Hindlimb muscle (tissue), 1 donor: ENCODE measurements around the gene RXRA. TPM values are rescaled to one million over a fixed set of nuclear protein-coding genes. Genes with fewer than 3 reads are reported as not detected.

ENCODE experiments used
- DNase-seq: peaks from one replicate; pipeline ENCODE4 v3.0.0-alpha.2; 2013
- polyA plus RNA-seq: library from polyadenylated mRNA; unstranded; fragments of 120-200 nt; gene quantifications from one replicate; pipeline ENCODE4 v1.2.1, GENCODE V29; 2013; ENCODE audit not compliant: insufficient read length

RXRA gene
- polyA plus RNA-seq, 1 donor = 38.0 TPM

DNA sequence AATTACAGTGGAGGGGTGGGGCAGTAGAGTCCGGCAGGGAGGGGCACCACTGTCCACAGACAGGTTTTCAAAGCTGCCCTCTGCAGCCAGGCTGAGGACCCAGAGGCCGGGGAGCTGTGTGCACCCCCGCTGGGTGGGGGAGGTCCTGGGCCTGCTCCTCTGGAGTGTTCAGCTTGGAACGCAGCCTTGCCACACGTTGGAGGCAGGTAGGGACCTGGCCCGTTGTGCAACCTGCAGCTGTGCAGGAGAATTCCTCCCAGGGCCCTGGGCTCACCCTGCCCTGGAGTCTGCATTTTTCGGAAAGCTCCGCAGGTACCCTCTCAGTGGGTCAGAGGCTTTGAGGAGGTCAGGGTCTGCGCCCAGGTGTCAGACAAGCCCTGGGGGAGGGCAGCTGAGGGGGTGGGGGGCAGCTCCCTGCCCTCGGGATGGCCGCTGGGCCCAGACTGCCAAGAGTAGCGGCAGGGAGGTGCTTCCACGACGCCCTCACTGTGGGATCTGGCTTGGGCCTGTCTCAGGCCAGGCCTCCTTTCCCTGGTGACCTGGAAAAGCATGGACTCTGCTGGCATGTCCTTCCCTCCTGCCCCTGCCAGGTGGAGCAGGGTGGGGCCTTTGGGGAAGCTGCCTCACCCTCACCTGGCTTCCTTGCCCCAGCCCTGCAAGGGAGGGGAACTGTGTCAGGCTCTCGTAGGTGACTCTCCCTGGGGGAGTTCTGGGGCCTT, 29.5 kb downstream of the RXRA start:
- DNase-seq = no peak

- no peak for DNase-seq
Observed at GRCh38 chr9:134356496-134357470, 30.5 kb downstream of the RXRA start.

DNA sequence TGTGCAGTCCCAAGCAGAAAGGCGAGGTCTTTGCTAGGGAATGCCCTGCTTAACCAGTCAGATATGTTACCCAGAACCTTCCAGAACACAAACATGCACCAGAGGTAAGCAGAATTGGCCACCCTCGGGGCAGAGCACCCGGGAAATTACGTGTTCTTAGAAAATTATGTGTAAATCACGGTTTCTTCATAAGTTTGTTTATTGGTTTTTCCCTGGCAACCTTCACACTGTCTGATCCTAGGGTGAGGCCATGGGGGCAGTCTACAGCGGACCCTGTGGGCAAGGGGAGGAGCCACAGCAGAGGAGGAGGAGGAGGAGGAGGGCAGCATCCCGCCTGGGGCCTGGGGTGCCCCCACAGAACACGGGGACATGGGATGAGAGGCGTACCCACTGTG, 31.4 kb downstream of the RXRA start:
- DNase-seq = no peak

DNA sequence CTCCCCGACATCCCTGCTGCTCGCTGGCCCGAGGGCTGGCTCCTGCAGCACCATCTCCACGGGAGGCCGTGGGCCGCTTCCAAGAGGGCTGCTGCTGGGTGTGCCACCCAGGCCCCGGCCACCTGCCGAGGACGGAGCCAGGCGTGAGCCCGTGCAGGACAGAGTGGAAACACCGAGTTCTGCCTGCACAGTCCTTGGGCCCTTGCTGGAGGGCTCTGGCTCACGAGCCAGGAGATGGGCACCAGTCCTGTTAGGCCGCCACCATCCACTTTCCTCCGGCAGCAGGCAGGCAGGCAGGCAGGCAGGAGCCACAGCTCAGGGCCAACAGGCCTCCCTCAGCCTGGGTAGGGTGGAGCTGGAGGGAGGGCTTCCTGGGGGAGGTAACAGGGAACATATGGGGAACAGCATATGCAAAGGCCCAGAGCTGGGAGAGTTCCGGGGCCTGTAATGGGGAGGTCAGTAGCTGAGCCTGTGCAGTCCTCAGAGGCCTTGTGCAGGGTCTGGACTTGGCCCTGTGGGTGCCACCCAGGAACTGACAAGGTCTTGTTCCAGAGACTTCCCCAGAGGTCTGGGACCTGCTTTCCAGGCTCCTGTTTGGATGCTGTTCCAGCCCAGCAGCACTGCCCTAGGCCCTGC, 31.9 kb downstream of the RXRA start:
- no peak for DNase-seq

DNA sequence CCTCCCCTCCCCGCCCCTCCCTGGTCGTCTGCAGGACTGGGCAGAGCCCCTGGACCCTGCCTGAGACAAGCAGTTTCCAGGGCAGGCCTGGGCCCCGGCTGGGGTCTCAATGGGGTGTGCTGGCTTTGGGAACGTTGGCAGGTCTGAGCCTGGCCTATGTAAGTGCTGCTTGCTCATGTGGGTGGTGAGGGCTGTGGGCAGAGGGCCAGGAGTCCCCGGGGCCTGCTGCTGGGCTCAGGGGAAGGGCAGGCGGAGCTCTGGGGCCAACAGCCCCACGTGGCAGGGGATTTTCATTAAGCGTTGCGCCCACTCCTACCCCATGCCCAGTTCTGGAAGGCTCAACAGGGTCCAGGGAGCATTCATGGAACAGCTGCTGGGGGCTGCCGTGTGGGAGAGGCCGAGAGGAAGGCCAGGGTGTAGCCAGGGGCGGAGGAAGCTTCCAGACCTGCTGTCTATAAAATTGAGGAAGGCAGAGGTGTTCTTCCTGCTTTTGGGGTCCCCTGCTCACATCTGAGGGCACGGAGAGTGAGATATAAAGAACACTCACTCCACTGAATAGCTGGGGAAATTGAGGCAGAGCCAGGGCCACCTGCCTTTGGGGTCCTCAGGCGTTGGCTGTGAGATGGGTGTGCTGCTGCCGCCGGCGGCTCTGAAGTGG, 32.5 kb downstream of the RXRA start:
- DNase-seq = no peak

GRCh38 chr9:134359493-134360179, 33.4 kb downstream of the RXRA start:
- no peak for DNase-seq

DNA sequence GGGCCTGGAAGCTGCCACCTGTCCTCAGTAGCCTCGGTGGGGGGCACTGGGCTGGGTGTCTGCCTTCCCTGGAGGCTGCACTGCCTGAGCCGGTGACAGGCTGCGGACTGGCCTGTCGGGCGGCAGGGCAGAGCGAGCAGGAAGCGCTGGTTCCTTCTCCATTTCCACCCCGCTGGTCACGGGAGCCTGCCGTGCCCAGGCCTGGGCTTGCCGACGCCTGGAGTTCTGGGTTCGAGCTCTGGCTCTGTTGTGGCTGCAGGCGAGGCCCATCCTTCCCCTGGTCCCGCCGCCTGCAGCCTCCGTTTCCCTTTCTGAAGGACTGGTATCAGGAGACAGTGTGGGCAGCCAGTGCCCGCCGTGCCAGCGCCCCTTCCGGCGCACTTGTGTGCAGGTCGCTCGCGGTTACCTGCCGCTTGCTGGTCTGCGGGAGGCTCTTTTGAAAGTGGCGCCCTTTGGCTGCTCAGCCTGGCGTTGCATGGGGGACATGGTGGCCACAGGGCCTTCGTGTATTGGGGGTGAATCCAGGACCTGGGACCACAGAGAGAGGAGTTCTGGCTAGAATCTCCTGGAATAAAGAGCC, 34.0 kb downstream of the RXRA start:
- no peak for DNase-seq

DNA sequence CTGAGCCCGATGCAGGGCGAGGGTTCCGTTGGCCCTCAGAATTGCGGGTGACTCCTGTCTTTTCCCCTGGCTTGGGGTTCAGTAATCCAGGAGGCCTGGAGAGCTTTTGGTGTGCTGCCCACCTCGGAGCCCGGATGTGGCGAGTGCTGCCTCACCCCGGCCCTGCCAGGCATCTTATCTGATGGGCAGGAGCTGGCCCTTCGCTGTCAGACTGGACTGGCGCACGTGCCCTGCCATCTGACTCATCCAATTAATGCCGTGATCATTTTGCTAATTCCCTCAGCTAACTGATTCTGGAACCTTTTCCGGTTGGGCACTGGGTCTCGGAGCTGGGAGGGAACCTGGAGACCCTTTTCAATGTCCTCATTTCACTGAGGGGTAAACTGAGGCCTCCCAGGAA, 34.6 kb downstream of the RXRA start:
- no peak for DNase-seq

DNA sequence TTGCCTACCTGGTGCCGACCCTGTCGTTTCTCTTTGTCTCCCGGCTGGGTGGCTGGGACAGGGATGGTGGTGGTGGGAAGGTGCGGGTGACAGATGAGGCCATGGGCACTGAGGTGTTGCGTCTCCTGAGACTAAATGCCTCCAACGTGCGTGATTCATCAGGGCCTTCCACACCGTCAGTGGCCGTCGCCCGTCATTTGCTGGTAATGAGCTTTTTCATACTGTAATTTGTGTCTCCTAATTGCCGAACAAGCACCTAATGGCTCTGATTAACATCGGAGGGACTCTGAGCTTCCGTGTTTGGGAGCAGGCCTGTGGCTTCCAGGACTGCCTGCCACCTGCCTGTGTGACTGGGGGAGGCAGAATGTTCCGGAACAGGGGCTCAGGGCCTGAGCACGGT, 35.2 kb downstream of the RXRA start:
- no peak for DNase-seq

DNA sequence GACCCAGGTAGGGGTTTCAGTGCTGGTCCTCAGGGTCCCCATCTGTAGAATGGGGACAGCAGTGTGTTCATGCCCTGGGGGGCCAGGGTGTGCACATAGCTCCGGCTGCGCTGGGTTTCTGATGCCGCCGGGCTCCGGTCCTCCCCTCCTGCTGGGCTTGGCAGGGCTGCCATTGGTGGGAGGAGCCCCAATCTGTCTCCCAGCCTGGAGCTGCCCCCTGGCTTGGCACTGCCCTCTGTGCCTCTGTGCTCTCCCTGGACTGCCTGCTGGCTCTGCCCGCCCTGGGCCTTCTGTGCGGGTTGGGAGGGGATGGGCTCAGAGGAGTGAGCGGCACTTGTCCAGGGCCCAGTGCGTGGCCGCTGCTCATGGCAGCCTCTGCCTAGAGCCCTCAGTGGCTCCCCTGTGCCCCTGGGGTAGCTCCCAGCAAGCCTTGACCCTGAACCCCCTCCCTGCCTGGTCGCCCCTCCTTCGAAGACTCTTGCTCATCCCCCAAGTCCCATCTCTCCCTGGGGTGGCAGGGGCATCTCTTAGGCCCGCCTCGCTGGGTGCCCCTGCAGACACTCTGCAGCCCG, 35.7 kb downstream of the RXRA start:
- no peak for DNase-seq

- DNase-seq = no peak
Observed at GRCh38 chr9:134363450-134363849, 37.2 kb downstream of the RXRA start.

- DNase-seq = no peak
Observed at GRCh38 chr9:134364391-134365114, 38.3 kb downstream of the RXRA start.

GRCh38 chr9:134365115-134365596, 38.9 kb downstream of the RXRA start:
- DNase-seq = no peak

DNA sequence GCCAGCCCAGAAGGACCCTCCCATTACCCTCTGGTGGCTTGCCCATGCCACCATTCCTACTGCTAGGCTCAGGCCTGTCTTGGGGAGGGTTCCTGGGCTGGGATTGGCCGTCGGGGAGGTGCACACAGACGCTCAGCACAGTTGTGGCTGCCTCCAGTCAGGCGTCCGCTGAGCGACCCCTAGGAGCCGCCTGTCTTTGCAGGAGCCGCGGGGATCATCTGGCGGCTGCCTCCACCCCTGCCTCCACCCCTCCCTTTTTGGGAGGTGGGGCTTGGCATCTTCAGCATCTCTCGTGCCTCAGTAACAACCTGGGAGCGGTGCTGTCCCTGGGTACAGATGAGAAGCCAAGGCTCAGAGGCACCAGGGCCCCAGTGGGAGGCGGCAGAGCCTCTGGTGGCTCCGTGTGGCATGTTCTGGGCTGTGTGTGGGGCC, 39.6 kb downstream of the RXRA start:
- peak; percentile 90 for DNase-seq

DNA sequence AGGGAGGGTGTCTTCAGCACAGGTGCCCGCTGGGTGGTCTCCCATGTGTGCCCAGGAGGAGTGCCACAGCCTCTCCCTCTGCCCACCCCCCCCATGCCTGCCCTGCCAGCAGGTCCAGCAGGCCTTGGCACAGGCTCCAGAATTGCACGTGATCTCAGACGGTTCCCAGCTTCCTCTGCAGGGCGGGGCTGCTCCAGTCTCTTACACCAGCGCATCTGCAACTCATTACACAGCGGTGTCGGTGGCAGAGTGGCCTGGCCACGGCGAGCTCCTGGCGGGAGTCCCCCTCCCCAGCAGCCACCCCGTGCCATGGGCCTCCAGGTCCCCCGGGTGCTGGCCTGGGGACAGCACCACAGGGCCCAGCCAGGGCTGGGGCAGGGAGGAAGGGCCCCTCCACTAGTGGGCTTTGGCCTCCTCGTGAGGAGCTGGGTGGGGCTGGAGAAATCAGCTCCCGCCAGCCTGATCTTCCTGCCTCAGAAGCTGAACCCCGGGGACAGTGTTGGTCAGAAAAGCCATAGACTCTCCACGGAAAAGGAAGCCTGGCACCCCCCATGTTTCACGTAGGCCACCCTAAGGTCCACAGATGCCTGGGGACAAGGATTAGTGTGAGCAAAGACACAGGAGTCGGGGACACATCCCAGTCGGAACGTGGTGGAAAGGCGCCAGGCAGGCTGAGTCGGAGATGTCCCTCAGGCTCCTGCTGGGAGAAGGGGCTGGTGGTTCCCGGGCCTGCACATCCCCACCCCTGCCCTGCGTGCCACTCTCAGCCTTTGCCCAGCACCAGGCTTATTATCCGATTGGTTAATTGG, 40.2 kb downstream of the RXRA start:
- peak; percentile 91 for DNase-seq

- no peak for DNase-seq
Observed at GRCh38 chr9:134367061-134367460, 40.8 kb downstream of the RXRA start.

GRCh38 chr9:134367791-134368490, 41.7 kb downstream of the RXRA start:
- DNase-seq = no peak

- DNase-seq = no peak
Observed at GRCh38 chr9:134368571-134368970, 42.3 kb downstream of the RXRA start.
